GM13977 (cell line): ENCODE data around the gene AKAP6.

Experiments
- DNase-seq: peaks from one replicate; pipeline ENCODE4 v3.0.0; 2012; ENCODE audit warnings: low spot score
- in situ Hi-C: fragments of 300-500 bp; cut with MboI; formaldehyde crosslinking; loops from one replicate; pipeline ENCODE4 v1.12.0; 2022; ENCODE audit warnings: low sequenced_read_pairs, low pct_unique_long_range_greater_than_20kb, mixed read lengths, inconsistent platforms; ENCODE audit not compliant: unreplicated experiment
- TF ChIP-seq, protein P1 (sequence below): IDR thresholded peaks from 2 replicates; pipeline ENCODE4 v1.5.1; 2012; ENCODE audit warnings: mild to moderate bottlenecking, control low read depth; ENCODE audit not compliant: insufficient read depth; ENCODE audit errors: extremely low read depth, missing control alignments

AKAP6 gene

DNA sequence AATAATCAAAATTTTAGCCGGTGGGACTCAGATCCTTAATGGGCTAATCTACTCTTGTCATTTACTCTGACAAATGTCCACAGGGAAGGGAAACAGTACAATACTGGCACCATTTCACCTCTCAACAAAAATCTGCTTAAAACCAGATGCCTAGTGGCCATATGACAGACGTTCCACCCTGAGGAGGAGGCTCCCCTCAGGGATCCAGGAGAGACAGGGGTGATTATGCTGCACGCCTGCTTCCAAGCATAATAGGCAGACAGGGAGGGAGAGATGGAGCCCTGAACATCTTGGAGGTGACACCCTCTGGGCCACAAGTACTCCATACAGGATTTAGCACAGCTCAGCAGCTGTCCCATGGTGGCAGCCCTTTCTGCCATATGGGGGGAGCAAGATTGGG is 24.8 kb upstream of the AKAP6 start:
- DNase-seq: no peak
- in situ Hi-C loops: no loop called here
- TF ChIP-seq, protein P1, sequence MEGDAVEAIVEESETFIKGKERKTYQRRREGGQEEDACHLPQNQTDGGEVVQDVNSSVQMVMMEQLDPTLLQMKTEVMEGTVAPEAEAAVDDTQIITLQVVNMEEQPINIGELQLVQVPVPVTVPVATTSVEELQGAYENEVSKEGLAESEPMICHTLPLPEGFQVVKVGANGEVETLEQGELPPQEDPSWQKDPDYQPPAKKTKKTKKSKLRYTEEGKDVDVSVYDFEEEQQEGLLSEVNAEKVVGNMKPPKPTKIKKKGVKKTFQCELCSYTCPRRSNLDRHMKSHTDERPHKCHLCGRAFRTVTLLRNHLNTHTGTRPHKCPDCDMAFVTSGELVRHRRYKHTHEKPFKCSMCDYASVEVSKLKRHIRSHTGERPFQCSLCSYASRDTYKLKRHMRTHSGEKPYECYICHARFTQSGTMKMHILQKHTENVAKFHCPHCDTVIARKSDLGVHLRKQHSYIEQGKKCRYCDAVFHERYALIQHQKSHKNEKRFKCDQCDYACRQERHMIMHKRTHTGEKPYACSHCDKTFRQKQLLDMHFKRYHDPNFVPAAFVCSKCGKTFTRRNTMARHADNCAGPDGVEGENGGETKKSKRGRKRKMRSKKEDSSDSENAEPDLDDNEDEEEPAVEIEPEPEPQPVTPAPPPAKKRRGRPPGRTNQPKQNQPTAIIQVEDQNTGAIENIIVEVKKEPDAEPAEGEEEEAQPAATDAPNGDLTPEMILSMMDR: no peak

DNA sequence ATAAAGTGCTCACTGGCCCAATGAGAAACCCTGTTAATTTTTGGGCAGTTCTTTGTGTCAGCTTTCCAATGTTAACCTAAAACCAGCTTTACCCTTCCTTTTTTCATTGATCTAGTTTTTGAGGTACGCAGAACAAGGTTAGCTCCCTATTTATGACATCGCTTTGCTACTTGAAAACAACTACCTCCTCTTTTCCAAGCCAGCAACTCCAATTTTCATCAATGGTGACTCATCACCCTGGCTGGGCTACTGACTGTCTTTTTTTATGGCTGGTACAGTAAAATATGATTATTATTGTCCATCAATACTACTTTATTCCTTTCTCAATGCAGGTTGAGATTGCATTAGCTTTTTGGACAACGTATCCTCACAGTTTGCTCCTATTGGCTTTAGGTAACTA is 22.5 kb upstream of the AKAP6 start:
- no peak for DNase-seq
- in situ Hi-C loops: no loop called here

DNA sequence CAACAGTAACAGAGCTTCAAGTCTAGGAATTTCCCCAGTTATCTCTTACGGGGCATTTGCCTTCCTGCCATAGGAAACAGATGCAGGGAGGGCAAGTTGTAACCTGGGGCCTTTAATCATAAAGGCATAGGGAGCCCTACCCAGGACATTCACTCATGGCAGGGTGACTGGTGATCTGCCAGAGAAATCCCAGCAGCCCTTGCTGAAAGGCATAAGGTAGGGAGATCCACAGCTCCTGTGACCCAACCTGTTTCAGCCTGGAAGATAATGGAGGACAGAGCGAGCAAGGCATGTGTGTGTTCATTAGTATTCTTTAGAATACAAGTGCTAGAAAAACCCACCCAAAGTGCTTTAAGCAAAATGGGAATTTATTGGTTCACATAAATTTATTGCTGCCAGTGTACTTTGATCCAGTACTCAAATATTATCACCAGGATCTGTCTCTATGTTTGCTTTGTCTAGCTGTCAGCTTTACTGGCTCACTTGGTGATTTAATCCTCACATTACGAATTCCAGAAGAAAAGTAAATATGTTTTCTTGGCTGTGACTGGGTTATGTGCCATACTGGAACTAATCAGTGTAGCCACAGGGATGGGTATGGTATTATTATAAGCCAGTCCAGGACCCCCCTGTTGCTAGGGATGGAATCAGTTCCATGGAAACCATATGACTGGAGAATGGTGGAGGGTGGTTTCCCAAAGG is 21.1 kb upstream of the AKAP6 start:
- TF ChIP-seq, protein P1: no peak
- no peak for DNase-seq
- in situ Hi-C loops: no loop called here

More for the DNA sequence above, 22.5 kb upstream of the AKAP6 start:
- TF ChIP-seq, protein P1: no peak

DNA sequence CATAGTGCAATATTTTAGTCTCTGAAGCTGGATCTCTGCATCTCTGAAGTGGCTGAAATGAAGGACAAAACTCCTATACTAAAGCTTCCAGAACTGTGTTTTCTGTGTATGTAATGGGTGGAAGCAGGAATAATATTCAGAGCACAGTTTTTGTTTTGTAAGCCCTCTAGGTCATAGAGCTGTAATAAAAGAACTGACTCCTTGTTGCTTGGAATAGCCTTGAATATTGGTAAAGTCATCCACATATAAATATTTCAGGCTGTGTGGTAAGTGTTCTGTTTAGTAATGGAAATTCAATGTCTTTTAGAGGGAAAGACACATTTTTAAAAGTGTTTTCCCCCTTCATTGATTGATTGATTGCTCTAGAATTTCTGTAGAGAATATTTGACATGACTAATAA is 18.2 kb upstream of the AKAP6 start:
- in situ Hi-C loops: no loop called here
- TF ChIP-seq, protein P1: no peak
- DNase-seq: no peak

DNA sequence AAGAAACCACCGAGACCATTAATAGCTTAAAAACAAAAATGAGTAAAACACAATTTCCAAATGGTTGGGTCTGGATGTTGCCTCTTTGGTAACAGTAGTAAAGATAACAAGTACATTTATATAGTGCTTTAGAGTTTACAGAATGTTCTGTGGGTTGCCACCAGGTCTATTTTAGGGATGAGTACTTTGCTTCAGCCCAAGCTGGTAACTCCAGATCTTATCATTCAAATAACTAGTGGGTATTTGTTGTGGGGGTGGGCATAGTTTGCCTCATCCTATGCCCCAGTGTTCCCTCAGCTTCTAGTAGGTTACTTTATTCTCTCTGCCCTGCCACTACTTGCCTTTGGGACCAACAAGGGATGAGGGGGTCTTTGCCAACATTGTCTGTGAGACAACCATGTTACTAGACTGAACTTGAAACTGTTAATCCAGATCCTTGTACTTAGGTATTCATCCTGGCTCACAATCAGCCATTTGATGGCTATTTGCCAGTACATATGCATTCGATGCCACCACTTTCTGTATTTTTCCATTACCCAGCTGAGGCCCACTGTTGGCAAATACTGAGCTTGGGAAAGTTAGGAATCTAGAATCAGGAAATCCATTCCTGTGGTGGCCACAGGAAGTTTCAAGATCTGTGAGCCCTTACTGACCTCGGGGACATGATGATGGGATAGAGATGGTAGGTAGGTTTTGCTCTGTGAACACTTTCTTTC is 17.6 kb upstream of the AKAP6 start:
- TF ChIP-seq, protein P1: no peak
- in situ Hi-C loops: no loop called here
- no peak for DNase-seq

DNA sequence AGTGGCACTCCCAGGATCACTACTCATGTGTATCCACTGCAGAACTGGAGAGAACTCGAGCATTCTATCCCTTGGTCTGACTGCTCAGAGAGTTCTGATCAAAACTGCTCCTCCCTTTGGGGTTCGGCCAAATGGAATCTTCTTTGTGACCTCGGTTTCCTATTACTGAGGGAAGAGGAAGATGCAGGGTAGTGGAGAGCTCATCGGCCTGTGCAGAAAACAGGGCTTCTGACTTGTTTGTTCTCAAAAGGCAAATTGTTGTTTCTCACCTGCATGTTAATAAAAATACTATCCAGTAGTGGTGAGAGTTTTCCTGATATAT is 17.1 kb upstream of the AKAP6 start:
- TF ChIP-seq, protein P1: no peak
- in situ Hi-C loops: no loop called here
- DNase-seq: no peak
